ENCODE data around the gene AIMP2.

- TF ChIP-seq, protein P1, sequence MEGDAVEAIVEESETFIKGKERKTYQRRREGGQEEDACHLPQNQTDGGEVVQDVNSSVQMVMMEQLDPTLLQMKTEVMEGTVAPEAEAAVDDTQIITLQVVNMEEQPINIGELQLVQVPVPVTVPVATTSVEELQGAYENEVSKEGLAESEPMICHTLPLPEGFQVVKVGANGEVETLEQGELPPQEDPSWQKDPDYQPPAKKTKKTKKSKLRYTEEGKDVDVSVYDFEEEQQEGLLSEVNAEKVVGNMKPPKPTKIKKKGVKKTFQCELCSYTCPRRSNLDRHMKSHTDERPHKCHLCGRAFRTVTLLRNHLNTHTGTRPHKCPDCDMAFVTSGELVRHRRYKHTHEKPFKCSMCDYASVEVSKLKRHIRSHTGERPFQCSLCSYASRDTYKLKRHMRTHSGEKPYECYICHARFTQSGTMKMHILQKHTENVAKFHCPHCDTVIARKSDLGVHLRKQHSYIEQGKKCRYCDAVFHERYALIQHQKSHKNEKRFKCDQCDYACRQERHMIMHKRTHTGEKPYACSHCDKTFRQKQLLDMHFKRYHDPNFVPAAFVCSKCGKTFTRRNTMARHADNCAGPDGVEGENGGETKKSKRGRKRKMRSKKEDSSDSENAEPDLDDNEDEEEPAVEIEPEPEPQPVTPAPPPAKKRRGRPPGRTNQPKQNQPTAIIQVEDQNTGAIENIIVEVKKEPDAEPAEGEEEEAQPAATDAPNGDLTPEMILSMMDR (IDR thresholded peaks at IDR 0.05; ENCODE audit: low read depth, low read length), result no peak
- no peak for TF ChIP-seq EZH2phosphoT487 (IDR thresholded peaks at IDR 0.05; ENCODE audit: low read depth)
Observed at GRCh38 chr7:6012355-6013104, 3.5 kb downstream of the AIMP2 start.

All from OCI-LY3 (cell line).